ENCODE measurements around the gene POTEB2.
"Not testable (repeated sequence)": the region's sequence is repeated elsewhere in the genome, so short reads cannot be mapped to it uniquely, and the experiment has no call there.

Gene POTEB2

DNA sequence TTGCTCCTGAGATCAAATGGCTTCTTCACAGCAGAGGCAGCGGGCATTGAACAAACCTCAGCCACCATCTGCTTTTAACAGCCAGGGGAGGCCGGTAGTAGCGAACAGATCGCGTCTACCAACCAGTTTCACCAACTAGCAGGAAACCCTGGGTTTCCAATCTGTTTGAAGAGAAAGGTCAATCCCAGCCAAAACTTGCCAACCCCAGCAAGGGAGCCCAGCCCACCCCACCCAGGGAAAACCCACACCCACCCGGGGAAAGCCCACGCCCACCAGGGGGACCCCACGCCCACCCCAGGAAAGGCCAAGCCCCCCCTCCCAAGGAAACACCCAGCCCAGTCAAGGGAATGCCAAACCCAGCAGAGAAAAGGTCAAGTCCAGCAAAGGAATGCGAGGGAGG, at the start of gene POTEB2:
Gene POTEB2, minus strand, starts transcription at position 101 of the 400 bp plus-strand sequence. Its CDS starts 33 bp downstream, at position 68.
- H3K9me3 ChIP-seq (ENCODE audit: severe bottlenecking); H3K27ac ChIP-seq (ENCODE audit: poor library complexity, severe bottlenecking); H3K4me1 ChIP-seq (ENCODE audit: insufficient read depth, poor library complexity, severe bottlenecking); ATAC-seq (ENCODE audit: low read depth); H3K4me3 ChIP-seq (ENCODE audit: severe bottlenecking); H3K27me3 ChIP-seq (ENCODE audit: insufficient read depth, poor library complexity, severe bottlenecking); DNase-seq (ENCODE audit: low spot score); H3K36me3 ChIP-seq (ENCODE audit: low read depth): not testable (repeated sequence)

DNA sequence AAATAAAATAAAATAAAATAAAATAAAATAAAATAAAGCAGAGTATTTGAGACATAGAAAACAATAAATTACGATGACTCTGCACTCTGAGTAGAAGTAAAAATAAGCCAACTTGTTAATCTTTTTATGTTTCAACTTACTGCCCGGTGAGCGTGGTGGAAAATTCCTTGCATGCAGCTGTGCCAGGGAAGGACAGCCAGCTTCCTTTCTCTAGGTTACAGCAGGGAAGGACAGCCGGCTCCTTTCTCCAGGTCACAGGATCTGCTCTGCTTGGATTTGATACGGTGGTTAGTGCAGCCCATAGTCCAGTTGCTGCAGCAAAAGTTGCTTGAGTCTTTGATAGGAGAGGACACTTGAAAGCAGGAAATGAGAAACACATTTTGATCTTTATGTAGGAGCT, 13.8 kb upstream of the POTEB2 start:
- not testable (repeated sequence) for H3K27me3 ChIP-seq (ENCODE audit: insufficient read depth, poor library complexity, severe bottlenecking); H3K4me1 ChIP-seq (ENCODE audit: insufficient read depth, poor library complexity, severe bottlenecking); H3K36me3 ChIP-seq (ENCODE audit: low read depth); H3K27ac ChIP-seq (ENCODE audit: poor library complexity, severe bottlenecking); DNase-seq (ENCODE audit: low spot score); ATAC-seq (ENCODE audit: low read depth); H3K4me3 ChIP-seq (ENCODE audit: severe bottlenecking); H3K9me3 ChIP-seq (ENCODE audit: severe bottlenecking)

DNA sequence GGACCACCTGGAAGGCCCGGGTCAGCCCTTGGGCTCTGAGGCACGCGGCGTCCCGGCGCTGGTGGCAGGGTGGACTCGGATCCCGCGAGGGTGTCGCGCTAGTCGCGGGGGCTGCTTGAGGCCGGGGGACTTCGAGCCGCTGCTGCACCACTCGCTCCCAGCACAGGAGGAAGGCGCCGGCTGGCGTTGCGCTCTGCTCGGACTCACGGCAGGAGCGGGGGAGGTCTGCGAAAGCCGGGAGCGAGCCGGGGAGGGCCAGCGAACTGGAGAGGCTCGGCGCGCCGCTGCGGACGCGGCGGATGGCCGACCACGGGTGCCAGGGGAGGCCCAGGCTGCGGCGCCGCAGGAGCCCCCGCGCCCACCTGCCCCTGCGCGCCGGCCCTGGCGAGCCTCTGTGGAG, 12.3 kb upstream of the POTEB2 start:
- not testable (repeated sequence) for H3K27ac ChIP-seq (ENCODE audit: poor library complexity, severe bottlenecking); H3K4me3 ChIP-seq (ENCODE audit: severe bottlenecking); DNase-seq (ENCODE audit: low spot score); H3K9me3 ChIP-seq (ENCODE audit: severe bottlenecking); H3K36me3 ChIP-seq (ENCODE audit: low read depth); H3K27me3 ChIP-seq (ENCODE audit: insufficient read depth, poor library complexity, severe bottlenecking); H3K4me1 ChIP-seq (ENCODE audit: insufficient read depth, poor library complexity, severe bottlenecking)
- ATAC-seq (ENCODE audit: low read depth), result peak; percentile 29; the same call in 1 of the 3 replicates

DNA sequence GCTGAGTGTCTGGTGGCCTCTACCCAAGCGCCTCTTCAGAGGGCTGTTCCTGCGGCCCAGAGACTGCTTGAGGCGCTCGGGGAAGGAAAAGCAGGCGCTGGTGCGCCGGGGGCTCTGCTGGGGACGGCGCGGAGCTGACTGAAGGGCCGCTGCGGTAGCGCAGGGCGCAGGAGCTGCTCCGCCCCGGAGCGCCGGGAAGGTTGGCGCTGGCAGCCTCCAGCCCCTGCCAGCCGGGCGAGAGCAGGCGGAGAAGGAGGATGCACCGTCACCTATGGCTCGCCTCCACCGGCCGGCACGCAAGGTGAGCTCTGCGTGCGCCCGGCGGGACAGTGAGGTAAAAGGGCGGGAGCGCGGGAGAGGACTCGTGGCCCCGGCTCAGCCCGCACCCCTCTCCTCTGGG, 11.7 kb upstream of the POTEB2 start:
- not testable (repeated sequence) for H3K4me3 ChIP-seq (ENCODE audit: severe bottlenecking); H3K27me3 ChIP-seq (ENCODE audit: insufficient read depth, poor library complexity, severe bottlenecking); H3K9me3 ChIP-seq (ENCODE audit: severe bottlenecking); H3K27ac ChIP-seq (ENCODE audit: poor library complexity, severe bottlenecking); H3K36me3 ChIP-seq (ENCODE audit: low read depth); H3K4me1 ChIP-seq (ENCODE audit: insufficient read depth, poor library complexity, severe bottlenecking); DNase-seq (ENCODE audit: low spot score)
- peak; percentile 62 for ATAC-seq (ENCODE audit: low read depth)
